Measurements from ENCODE around the gene SPOCK1.

Gene SPOCK1

DNA sequence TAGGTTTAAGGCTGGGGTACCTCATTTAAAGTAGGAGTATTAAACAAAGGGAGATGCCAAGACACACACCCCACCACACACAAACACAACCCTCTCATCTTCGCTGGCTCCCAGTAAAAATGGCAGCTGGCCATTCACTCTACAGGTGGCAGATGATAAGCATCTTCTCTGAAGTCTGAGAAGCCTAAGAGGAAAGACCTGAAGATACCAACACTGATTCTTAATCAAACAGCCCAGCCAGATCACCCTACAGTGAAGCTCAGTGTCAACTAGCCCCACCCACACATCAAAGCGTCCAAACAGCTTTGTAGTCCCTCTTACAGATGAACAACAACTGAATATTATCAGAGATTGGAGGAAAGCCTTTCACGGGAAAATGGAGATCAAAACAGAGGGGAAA is 59.5 kb downstream of the SPOCK1 start:
- DNase-seq, result no peak

DNA sequence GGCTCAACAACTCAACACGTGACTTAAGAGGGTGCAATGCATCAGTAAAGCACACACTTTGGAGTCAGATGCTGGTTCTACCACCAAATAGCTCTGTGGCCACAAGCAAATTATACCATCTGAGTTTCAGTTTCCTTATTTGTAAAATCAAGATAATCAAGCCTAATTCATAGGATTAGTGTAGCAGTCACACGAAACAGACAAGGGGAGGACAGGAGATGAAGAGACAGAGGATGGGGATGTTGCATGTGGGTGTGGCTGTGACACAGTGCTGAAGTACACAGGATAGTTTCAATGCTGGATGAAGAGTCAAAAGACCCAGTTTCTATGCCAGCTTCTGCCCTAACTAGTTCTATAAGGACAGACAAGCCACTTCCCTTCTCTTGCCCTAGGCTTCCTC is 60.2 kb downstream of the SPOCK1 start:
- no peak for DNase-seq

DNA sequence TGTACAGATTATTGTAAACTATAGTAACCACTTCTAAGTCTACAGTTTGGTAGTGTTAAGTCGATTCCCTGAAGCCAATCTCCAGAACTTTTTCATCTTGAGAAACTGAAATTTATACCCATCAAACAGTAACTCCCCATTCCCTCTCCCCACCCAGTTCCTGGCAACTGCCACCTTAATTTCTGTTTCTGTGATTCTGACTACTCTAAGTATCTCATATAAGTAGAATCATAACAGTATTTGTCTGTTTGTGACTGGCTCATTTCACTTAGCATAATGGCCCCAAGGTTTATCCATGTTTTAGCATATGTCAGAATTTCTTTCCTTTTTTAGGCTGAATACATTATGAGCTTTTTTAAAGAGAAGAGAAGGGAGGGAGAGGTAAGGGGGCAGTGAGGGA is 61.4 kb downstream of the SPOCK1 start:
- DNase-seq, result no peak

DNA sequence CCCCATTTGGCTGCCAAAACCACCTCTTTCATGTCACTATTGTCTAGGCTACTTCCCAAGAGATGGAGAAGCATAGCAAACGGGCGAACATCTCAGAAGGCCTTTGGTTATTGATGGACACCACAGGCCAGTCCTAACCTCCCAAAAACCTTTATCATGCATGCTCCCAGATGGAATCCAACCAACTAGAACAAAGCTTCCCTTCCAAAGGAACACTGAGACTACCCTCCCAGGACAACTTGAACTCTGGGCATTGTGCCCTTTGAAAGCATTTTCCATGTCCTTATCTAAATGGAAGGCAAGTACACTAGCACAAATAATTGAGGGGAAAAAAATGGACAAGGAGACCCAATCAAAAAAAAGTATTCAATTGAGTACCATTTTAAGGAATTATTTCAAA is 65.6 kb downstream of the SPOCK1 start:
- DNase-seq, result no peak

DNA sequence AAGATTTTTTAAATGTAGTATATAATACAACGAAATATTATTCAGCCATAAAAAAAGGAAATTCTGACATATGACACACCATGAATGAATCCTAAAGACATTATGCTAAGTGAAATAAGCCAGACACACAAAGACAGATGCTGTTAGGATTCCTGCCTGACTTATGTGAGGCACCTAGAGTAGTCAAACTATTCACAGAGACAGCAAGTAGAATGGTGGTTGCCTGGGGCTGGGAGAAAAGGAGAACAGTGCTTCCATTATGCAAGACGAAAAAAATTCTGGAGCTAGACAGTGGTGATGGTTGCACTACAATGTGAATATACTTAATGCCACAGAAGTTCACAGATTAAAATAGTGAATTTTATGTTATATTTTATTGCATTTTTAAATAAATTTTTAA is 66.8 kb downstream of the SPOCK1 start:
- DNase-seq, result no peak

- DNase-seq, result no peak
These were observed 68.1 kb downstream of the SPOCK1 start for GRCh38 chr5:137431051-137431450.

DNA sequence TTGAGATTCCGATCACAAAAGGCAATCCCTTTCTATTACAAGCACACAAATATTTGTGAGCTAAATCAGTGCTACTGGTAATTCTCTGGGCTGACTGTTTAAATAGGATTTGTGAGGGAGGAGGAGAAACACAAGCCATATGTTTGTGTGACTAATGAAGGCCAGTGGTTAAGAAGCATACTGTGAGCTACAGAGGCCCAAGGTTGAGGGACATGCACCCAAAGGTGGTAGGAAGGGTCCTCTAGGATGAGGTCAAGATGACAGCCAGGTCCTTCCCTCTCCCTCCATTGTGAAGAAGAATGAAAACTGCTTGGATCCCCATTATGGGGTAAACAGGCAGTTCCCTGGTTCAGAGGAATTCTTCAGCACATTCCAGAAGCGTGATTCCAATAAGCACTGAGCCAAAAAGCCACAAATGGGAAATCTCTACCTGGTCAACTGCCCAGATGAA is 83.9 kb downstream of the SPOCK1 start:
- DNase-seq, result peak; percentile 7

GRCh38 chr5:137414112-137414755 is 84.9 kb downstream of the SPOCK1 start:
- DNase-seq, result no peak

GRCh38 chr5:137412136-137412535 is 87.0 kb downstream of the SPOCK1 start:
- DNase-seq, result no peak

GRCh38 chr5:137410234-137411010 is 88.7 kb downstream of the SPOCK1 start:
- DNase-seq, result no peak

DNA sequence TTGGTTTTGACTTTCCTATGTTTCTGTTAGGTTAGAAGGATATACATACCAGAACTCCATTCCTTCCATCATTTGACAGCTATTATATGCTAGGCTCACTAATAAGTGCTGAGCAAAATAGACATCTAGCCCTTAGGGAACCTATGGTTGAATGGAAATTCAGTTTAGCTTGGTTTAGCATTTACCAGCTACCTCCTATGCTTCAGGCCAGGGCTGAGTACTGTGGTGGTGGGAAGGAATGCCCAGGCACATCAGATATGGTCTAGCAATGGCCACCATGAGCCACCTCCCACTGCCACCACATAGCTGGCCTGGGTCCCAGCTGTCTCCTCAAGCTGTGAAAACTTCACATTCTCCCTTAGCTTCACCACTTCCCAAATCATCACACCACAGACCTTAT is 89.4 kb downstream of the SPOCK1 start:
- no peak for DNase-seq

DNA sequence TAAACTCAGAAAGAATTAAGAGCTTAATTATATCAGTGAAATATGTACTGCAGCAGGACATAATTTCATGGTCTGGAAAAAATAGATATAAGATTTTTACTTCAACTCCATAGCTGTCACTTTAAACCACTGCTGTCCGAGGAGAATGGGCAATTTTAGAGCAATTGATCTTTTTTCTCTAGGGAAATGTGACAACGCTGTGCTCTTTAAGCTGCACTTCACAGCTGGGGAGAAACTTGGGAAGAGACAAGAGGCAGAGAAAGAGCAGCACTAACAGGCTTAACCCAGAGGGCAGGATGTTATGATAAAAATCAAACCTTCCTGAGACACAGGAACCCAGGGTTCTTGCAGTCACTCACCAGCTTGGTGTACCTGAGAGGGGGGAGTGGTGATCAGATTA is 92.0 kb downstream of the SPOCK1 start:
- DNase-seq, result no peak

GRCh38 chr5:137405393-137405792 is 93.7 kb downstream of the SPOCK1 start:
- DNase-seq, result no peak

- no peak for DNase-seq
These were observed 95.3 kb downstream of the SPOCK1 start for GRCh38 chr5:137403869-137404268.

DNA sequence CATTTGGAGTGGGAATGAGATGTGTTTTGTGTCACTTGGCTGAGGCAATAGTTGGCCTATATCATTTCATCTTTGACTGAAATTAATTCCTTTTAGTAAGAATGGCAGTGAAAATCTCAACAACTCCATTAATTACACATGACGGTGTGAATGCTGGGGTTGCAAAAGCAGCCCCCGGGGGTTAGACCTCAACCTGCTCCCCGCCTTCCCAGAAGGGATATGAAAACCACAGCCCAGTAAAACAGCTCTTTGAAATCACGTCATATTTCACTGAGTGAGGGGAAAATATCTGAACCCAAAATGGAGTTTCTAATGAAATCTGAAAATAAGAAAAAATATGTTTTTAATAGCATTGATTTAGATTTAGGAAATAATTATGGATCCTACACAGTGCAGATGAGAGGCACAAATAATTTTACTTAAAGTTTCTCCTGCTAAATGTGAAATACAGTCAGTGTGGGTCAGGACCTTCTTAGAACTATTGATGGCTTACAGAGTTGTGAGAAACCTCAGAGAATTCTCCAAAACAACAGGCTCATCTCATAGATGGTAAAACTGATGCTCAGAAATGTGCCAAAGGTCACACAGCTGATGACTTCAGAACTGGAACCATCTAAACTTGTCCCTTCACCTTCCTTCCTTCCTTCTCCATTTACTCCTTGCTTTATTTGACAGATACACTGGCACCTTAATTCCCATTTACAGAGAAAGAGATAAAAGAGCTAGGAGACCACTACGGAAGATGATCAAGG is 96.5 kb downstream of the SPOCK1 start:
- DNase-seq, result no peak

- DNase-seq, result no peak
These were observed 97.2 kb downstream of the SPOCK1 start for GRCh38 chr5:137401946-137402345.

GRCh38 chr5:137400571-137400970 is 98.6 kb downstream of the SPOCK1 start:
- DNase-seq, result no peak

DNA sequence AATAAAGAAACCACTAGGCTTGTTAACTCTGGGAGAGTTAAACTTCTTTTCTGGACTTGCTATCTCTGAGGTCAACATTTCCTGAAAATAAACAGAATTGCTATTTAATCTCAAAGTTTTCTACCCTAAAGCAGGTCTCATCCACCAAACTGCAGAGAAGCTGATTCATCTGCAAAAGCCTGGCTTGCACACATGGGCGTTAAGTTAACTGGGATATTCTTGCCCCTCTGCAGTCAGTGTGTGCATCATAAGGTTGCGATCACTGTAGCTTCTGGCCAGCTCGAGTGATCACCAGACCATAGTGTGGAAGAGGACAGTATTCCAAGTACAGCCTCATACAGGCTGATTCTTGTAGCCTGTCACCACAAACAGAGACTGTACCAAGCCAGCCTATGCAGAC is 99.2 kb downstream of the SPOCK1 start:
- no peak for DNase-seq

GRCh38 chr5:137398751-137399150 is 100.4 kb downstream of the SPOCK1 start:
- DNase-seq, result no peak

DNA sequence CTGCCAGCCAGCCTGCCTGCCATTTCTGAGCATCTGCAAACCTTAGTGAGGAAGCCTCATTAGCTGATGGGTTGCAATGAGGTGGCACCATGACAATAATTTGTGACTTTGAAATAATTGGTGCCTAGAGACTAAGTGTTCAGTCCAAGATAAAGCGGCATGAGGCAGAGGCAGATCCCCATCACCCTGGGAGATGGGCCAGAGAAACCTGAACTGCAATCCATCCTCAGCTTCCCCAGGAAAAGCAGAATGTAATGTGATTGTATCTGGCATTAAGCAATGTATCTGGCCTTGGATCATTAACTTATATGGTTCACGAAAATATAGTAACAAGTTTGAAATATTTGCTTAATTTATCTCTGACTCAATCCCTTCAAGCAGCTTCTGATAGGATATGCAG is 101.0 kb downstream of the SPOCK1 start:
- no peak for DNase-seq

GRCh38 chr5:137395011-137395755 is 103.9 kb downstream of the SPOCK1 start:
- DNase-seq, result no peak

GRCh38 chr5:137394380-137394779 is 104.7 kb downstream of the SPOCK1 start:
- no peak for DNase-seq
